Hepatocyte (in vitro differentiated cells): ENCODE measurements around the gene NDST4. TPM values are rescaled to one million over a fixed set of nuclear protein-coding genes. Genes with fewer than 3 reads are reported as not detected.

ENCODE experiments used
- DNase-seq: peaks from one replicate; pipeline ENCODE4 v3.0.0-alpha.2; 2016; ENCODE audit warnings: low spot score
- H2AFZ ChIP-seq: fragments of 200-600 bp; sonication (generic); 2 replicates; pipeline ENCODE4 v1.6.0; 2016; ENCODE audit warnings: antibody characterized with exemption, mild to moderate bottlenecking
- H3K27ac ChIP-seq: fragments of 200-600 bp; sonication (generic); 2 replicates; pipeline ENCODE4 v1.5.1; 2016; ENCODE audit warnings: mild to moderate bottlenecking
- H3K27me3 ChIP-seq: fragments of 200-600 bp; sonication (generic); 2 replicates; pipeline ENCODE4 v1.6.1; 2016
- H3K36me3 ChIP-seq: fragments of 200-600 bp; sonication (generic); replicated peaks from 2 replicates; pipeline ENCODE4 v1.5.1; 2016; ENCODE audit warnings: low read depth; ENCODE audit not compliant: insufficient read depth
- H3K4me1 ChIP-seq: fragments of 200-600 bp; sonication (generic); 2 replicates; pipeline ENCODE4 v1.5.1; 2016; ENCODE audit warnings: mild to moderate bottlenecking, moderate library complexity; ENCODE audit not compliant: insufficient read depth
- H3K4me2 ChIP-seq: fragments of 200-600 bp; sonication (generic); 2 replicates; pipeline ENCODE4 v1.6.0; 2016
- H3K4me3 ChIP-seq: fragments of 200-600 bp; sonication (generic); 2 replicates; pipeline ENCODE4 v1.5.1; 2016; ENCODE audit warnings: mild to moderate bottlenecking
- H3K79me2 ChIP-seq: fragments of 200-600 bp; sonication (generic); 2 replicates; pipeline ENCODE4 v1.6.0; 2017; ENCODE audit warnings: mild to moderate bottlenecking
- H3K9me2 ChIP-seq: fragments of 200-600 bp; sonication (generic); replicated peaks from 2 replicates; pipeline ENCODE4 v1.6.0; 2017; ENCODE audit warnings: mild to moderate bottlenecking; ENCODE audit not compliant: insufficient read depth
- H3K9me3 ChIP-seq: fragments of 200-600 bp; sonication (generic); 2 replicates; pipeline ENCODE4 v1.5.1; 2016; ENCODE audit warnings: low read depth, mild to moderate bottlenecking
- H4K20me1 ChIP-seq: fragments of 200-600 bp; sonication (generic); 2 replicates; pipeline ENCODE4 v1.6.0; 2016; ENCODE audit warnings: mild to moderate bottlenecking; ENCODE audit not compliant: insufficient read depth, poor library complexity, severe bottlenecking
- EZH2 ChIP-seq: fragments of 200-600 bp; sonication (generic); IDR thresholded peaks from 2 replicates; pipeline ENCODE4 v1.6.1; 2016; ENCODE audit warnings: antibody characterized with exemption, mild to moderate bottlenecking, borderline replicate concordance
- EZH2phosphoT487 ChIP-seq: fragments of 200-600 bp; sonication (generic); IDR thresholded peaks from one replicate; pipeline ENCODE4 v1.6.1; 2018; ENCODE audit warnings: antibody characterized with exemption, mild to moderate bottlenecking, low read depth, moderate library complexity; ENCODE audit not compliant: unreplicated experiment, severe bottlenecking
- WGBS: methylation state at CpG from one replicate; pipeline ENCODE4 v1.1.6; 2016; ENCODE audit warnings: low lambda C conversion rate; ENCODE audit errors: missing lambda C conversion rate; 5-methylcytosine and 5-hydroxymethylcytosine counted together
- polyA plus RNA-seq: library from polyadenylated mRNA; unstranded; fragments of >200 nt; fragmentation: Nextera tagmentation; extraction: Ambion mirVana; gene quantifications from 2 replicates; pipeline ENCODE4 v1.2.1, GENCODE V29; 2016
- total RNA-seq: library from RNA; depleted of rRNA; stranded (reverse); fragments of >200 nt; gene quantifications from 2 replicates; pipeline ENCODE4 v1.2.3, GENCODE V29; 2014
- TF ChIP-seq, protein P1 (sequence below): fragments of 200-600 bp; sonication (generic); IDR thresholded peaks from 2 replicates; pipeline ENCODE4 v1.5.1; 2016; ENCODE audit warnings: antibody characterized with exemption, mild to moderate bottlenecking; ENCODE audit not compliant: poor library complexity

NDST4 gene
- total and polyA plus RNA-seq, 2 experiments from 2014 or later: 0.37 TPM; not detected in 1

DNA sequence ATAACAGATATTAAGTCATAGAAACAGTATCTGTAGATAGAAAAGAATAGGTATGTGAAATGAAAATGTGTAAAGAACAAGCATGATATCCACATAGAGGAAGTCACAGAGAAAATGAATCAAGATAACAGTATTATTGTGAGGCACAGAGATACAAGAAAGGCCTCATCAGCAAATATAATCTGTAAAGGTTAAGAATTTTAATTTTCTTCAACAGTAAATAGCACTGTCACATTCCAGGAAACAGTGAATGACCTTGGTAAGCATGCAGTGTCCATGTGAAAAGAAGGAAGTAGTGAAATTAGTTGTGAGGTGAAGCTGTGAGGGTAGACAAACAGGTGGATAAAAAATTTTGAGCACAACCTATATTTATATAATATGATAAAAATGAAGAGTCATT lies 39.5 kb upstream of the NDST4 start:
- Histone ChIP-seq H3K27me3 (no peaks in the 10 kb centered on the region), H3K36me3 (no peaks in the 10 kb centered on the region), H3K4me2 (no peak overlapping the region), H3K4me3 (no peak overlapping the region), H3K79me2 (no peaks in the 10 kb centered on the region), H2AFZ (no peak overlapping the region), H3K27ac (no peak overlapping the region), H3K9me2 (no peaks in the 10 kb centered on the region), H3K4me1 (no peaks in the 10 kb centered on the region), H4K20me1 (no peaks in the 10 kb centered on the region), H3K9me3 (no peaks in the 10 kb centered on the region)
- DNase-seq: no peak
- TF ChIP-seq EZH2phosphoT487 (no peak), EZH2 (no peak)
- TF ChIP-seq, protein P1, sequence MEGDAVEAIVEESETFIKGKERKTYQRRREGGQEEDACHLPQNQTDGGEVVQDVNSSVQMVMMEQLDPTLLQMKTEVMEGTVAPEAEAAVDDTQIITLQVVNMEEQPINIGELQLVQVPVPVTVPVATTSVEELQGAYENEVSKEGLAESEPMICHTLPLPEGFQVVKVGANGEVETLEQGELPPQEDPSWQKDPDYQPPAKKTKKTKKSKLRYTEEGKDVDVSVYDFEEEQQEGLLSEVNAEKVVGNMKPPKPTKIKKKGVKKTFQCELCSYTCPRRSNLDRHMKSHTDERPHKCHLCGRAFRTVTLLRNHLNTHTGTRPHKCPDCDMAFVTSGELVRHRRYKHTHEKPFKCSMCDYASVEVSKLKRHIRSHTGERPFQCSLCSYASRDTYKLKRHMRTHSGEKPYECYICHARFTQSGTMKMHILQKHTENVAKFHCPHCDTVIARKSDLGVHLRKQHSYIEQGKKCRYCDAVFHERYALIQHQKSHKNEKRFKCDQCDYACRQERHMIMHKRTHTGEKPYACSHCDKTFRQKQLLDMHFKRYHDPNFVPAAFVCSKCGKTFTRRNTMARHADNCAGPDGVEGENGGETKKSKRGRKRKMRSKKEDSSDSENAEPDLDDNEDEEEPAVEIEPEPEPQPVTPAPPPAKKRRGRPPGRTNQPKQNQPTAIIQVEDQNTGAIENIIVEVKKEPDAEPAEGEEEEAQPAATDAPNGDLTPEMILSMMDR: no peak

DNA sequence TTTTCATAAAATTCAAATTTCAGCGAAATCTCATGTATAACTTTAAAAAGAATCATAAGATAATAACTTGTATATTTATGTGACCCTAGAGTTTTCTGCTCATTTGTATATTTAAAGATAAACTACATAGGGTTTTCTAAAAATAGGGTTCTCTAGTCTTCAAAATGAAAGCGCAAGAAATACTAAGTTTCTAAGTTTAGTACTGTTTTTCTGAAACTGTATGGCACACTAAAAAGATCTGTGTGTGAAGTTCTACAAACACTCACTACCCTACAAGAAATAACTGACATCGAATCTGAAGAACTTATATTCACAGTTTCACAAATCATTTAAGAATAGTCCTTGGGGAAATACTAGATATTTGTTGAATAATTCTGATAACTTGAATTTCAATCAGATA lies 38.7 kb upstream of the NDST4 start:
- H3K4me2 ChIP-seq: no peak overlapping the region
- no peak for DNase-seq
- no peaks in the 10 kb centered on the region for H3K36me3 ChIP-seq
- H3K27ac ChIP-seq: no peak overlapping the region
- 94% methylated on average over 3 of the region's 3 CpGs for WGBS
- no peaks in the 10 kb centered on the region for H4K20me1 ChIP-seq
- H2AFZ ChIP-seq: no peak overlapping the region
- no peaks in the 10 kb centered on the region for H3K9me3 ChIP-seq
- no peaks in the 10 kb centered on the region for H3K4me1 ChIP-seq
- H3K4me3 ChIP-seq: no peak overlapping the region
- no peaks in the 10 kb centered on the region for H3K9me2 ChIP-seq
- TF ChIP-seq EZH2phosphoT487: no peak
- TF ChIP-seq, protein P1: no peak
- no peak for TF ChIP-seq EZH2
- no peaks in the 10 kb centered on the region for H3K79me2 ChIP-seq
- H3K27me3 ChIP-seq: no peaks in the 10 kb centered on the region

DNA sequence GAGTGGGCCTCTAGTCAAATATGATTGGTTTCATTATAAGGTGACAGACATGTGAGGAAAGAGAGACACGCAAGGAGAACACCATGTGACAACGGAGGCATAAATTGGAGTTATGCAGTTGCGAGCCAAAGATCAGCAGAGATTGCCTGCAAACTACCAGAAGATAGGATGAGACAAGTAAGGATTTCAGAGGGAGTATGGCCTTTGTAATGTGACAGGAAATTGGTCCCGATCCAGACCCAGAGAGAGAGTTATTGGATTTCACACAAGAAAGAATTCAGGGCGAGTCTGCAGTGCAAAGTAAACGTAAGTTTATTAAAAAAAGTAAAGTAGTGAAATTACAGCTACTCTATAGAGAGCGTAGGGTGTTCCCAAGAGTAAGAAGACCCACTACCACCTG lies 35.7 kb upstream of the NDST4 start:
- H2AFZ ChIP-seq: no peak overlapping the region
- no peaks in the 10 kb centered on the region for H3K36me3 ChIP-seq
- H3K9me2 ChIP-seq: no peaks in the 10 kb centered on the region
- no peak overlapping the region for H3K4me2 ChIP-seq
- H3K4me3 ChIP-seq: no peak overlapping the region
- TF ChIP-seq EZH2 (no peak), EZH2phosphoT487 (no peak)
- TF ChIP-seq, protein P1: no peak
- WGBS: 89% methylated on average over 7 of the region's 7 CpGs
- no peaks in the 10 kb centered on the region for H3K4me1 ChIP-seq
- H3K27ac ChIP-seq: no peak overlapping the region
- no peaks in the 10 kb centered on the region for H4K20me1 ChIP-seq
- H3K9me3 ChIP-seq: no peaks in the 10 kb centered on the region
- no peaks in the 10 kb centered on the region for H3K27me3 ChIP-seq
- no peak for DNase-seq
- H3K79me2 ChIP-seq: no peaks in the 10 kb centered on the region

DNA sequence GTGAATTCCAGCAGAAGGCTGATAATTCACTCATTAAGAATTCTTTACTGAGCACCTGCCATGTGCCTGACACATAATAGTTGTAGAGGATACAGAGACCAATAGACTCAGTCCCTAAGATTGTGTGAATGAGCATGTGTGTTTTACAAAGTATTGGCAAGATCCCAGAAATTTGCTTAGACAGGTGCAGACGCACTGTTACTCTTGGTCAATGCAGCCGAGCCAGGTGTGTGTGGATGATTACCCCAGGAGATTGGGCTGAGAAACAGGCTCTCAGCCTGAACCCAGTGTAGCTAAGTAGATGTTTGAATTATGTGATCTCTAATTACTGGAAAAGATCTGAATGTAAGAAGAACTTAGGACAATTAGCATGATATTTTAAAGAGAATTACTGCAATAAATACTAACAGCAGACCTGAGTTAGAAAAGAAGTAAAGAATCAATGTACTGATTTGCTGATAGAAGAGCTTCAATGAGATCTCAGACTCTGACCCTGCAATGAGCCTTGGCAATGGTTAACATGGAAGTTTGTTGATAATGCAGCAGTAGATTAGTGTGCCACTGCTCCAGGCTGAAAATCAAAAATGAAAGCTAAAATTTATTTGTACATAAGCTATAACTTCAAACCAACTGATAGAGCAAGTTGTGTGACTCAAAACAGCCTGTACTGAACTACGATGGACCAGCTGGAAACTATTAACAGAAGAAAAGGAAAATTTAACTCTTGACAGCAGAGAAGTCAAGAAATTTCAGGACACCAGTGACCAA lies 32.2 kb upstream of the NDST4 start:
- H2AFZ ChIP-seq: no peak overlapping the region
- TF ChIP-seq EZH2: no peak
- TF ChIP-seq, protein P1: no peak
- no peak for TF ChIP-seq EZH2phosphoT487
- H3K9me2 ChIP-seq: no peaks in the 10 kb centered on the region
- WGBS: 40% methylated on average over 3 of the region's 3 CpGs
- peak overlapping the region; percentile 30 for H3K27ac ChIP-seq
- H4K20me1 ChIP-seq: no peaks in the 10 kb centered on the region
- H3K36me3 ChIP-seq: no peaks in the 10 kb centered on the region
- no peaks in the 10 kb centered on the region for H3K79me2 ChIP-seq
- peak; percentile 47 for DNase-seq
- no peak overlapping the region for H3K4me3 ChIP-seq
- no peaks in the 10 kb centered on the region for H3K4me1 ChIP-seq
- peak overlapping the region; percentile 65 for H3K4me2 ChIP-seq
- no peaks in the 10 kb centered on the region for H3K9me3 ChIP-seq
- no peaks in the 10 kb centered on the region for H3K27me3 ChIP-seq
